Karpas-422 (cell line): ENCODE measurements around the gene ATP9B. TPM values are rescaled to one million over a fixed set of nuclear protein-coding genes. Genes with fewer than 3 reads are reported as not detected.
"Not testable (repeated sequence)": the region's sequence is repeated elsewhere in the genome, so short reads cannot be mapped to it uniquely, and the experiment has no call there.

Source experiments
- DNase-seq: peaks from one replicate; pipeline ENCODE4 v3.0.0-alpha.2; 2015
- H2AFZ ChIP-seq: fragments of 200-600 bp; sonication (generic); 2 replicates; pipeline ENCODE4 v1.6.1; 2014; ENCODE audit warnings: antibody characterized with exemption, low read length, mixed read lengths
- H3K27ac ChIP-seq: fragments of 200-600 bp; sonication (generic); 2 replicates; pipeline ENCODE4 v1.5.1; 2014; ENCODE audit warnings: mild to moderate bottlenecking, low read length, moderate library complexity
- H3K27me3 ChIP-seq: fragments of 200-600 bp; sonication (generic); 2 replicates; pipeline ENCODE4 v1.6.1; 2014; ENCODE audit warnings: low read length, mixed read lengths
- H3K36me3 ChIP-seq: fragments of 200-600 bp; sonication (generic); 2 replicates; pipeline ENCODE4 v1.6.1; 2014; ENCODE audit warnings: low read length, mixed read lengths; ENCODE audit not compliant: insufficient read depth
- H3K4me1 ChIP-seq: fragments of 200-600 bp; sonication (generic); 2 replicates; pipeline ENCODE4 v1.6.1; 2014; ENCODE audit warnings: mild to moderate bottlenecking, low read length, mixed read lengths
- H3K4me2 ChIP-seq: fragments of 200-600 bp; sonication (generic); 2 replicates; pipeline ENCODE4 v1.6.1; 2014; ENCODE audit warnings: low read length, low read depth, mild to moderate bottlenecking; ENCODE audit not compliant: poor library complexity, severe bottlenecking
- H3K4me3 ChIP-seq: fragments of 200-600 bp; sonication (generic); 2 replicates; pipeline ENCODE4 v1.5.1; 2014; ENCODE audit warnings: mild to moderate bottlenecking, antibody characterized with exemption, low read length, mixed read lengths
- H3K79me2 ChIP-seq: fragments of 200-600 bp; sonication (generic); 2 replicates; pipeline ENCODE4 v1.6.1; 2014; ENCODE audit warnings: mild to moderate bottlenecking, low read length, mixed read lengths
- H3K9ac ChIP-seq: fragments of 200-600 bp; sonication (generic); 2 replicates; pipeline ENCODE4 v1.6.0; 2014; ENCODE audit warnings: low read length
- H3K9me2 ChIP-seq: fragments of 200-600 bp; sonication (generic), shearing (Covaris generic); replicated peaks from 2 replicates; pipeline ENCODE4 v1.6.0; 2014; ENCODE audit warnings: mild to moderate bottlenecking, low read length, moderate library complexity; ENCODE audit not compliant: insufficient read depth
- H3K9me3 ChIP-seq: fragments of 300-700, 200-600 bp; sonication (generic); 2 replicates; pipeline ENCODE4 v1.6.1; 2014; ENCODE audit warnings: low read length, mixed read lengths
- H4K20me1 ChIP-seq: fragments of 200-600 bp; sonication (generic); 2 replicates; pipeline ENCODE4 v1.6.1; 2014; ENCODE audit warnings: mild to moderate bottlenecking, antibody characterized with exemption, low read length, low read depth; ENCODE audit not compliant: insufficient read depth
- total RNA-seq: library from RNA; depleted of rRNA; stranded (reverse); fragments of >200 nt; shearing (Covaris generic); gene quantifications from 2 replicates; pipeline ENCODE4 v1.2.3, GENCODE V29; 2014; ENCODE audit warnings: low replicate concordance

The ATP9B gene
- total RNA-seq, 1 experiment from 2014 or later = 65.1 TPM

- Histone ChIP-seq H3K27ac (no peak overlapping the region), H2AFZ (no peak overlapping the region), H3K4me3 (no peak overlapping the region), H3K9me3 (no peaks in the 10 kb centered on the region), H3K79me2 (no peaks in the 10 kb centered on the region), H3K4me1 (peaks cover 28% of the 10 kb centered on the region), H3K27me3 (no peaks in the 10 kb centered on the region), H3K9ac (no peak overlapping the region), H3K9me2 (no peaks in the 10 kb centered on the region), H4K20me1 (no peaks in the 10 kb centered on the region), H3K4me2 (no peak overlapping the region), H3K36me3 (peaks cover 15% of the 10 kb centered on the region; the same call in 1 of the 2 replicates)
- no peak for DNase-seq
These were observed 303.3 kb downstream of the ATP9B start for GRCh38 chr18:79372461-79372860.

- H3K4me1 ChIP-seq = peaks cover 28% of the 10 kb centered on the region
- H3K27ac ChIP-seq = no peak overlapping the region
- no peak for DNase-seq
- H3K36me3 ChIP-seq = peaks cover 17% of the 10 kb centered on the region; the same call in 1 of the 2 replicates
- H3K4me2 ChIP-seq = no peak overlapping the region
- no peaks in the 10 kb centered on the region for H4K20me1 ChIP-seq
- H3K4me3 ChIP-seq = no peak overlapping the region
- H3K9me3 ChIP-seq = no peaks in the 10 kb centered on the region
- no peak overlapping the region for H2AFZ ChIP-seq
- H3K9me2 ChIP-seq = no peaks in the 10 kb centered on the region
- H3K27me3 ChIP-seq = no peaks in the 10 kb centered on the region
- no peaks in the 10 kb centered on the region for H3K79me2 ChIP-seq
- H3K9ac ChIP-seq = no peak overlapping the region
These were observed 303.8 kb downstream of the ATP9B start for GRCh38 chr18:79372991-79373390.

- Histone ChIP-seq H3K36me3 (peaks cover 21% of the 10 kb centered on the region), H3K9me3 (no peaks in the 10 kb centered on the region), H3K9ac (no peak overlapping the region), H3K79me2 (no peaks in the 10 kb centered on the region), H2AFZ (no peak overlapping the region), H3K27ac (no peak overlapping the region), H3K9me2 (no peaks in the 10 kb centered on the region), H3K4me3 (no peak overlapping the region), H4K20me1 (no peaks in the 10 kb centered on the region), H3K27me3 (no peaks in the 10 kb centered on the region), H3K4me1 (peaks cover 28% of the 10 kb centered on the region), H3K4me2 (no peak overlapping the region)
- DNase-seq = no peak
These were observed 304.5 kb downstream of the ATP9B start for GRCh38 chr18:79373736-79374135.

GRCh38 chr18:79374408-79375171 is 305.4 kb downstream of the ATP9B start:
- H3K27ac ChIP-seq = peak overlapping the region; percentile 65
- no peaks in the 10 kb centered on the region for H3K27me3 ChIP-seq
- H3K36me3 ChIP-seq = peaks cover 20% of the 10 kb centered on the region
- H3K9ac ChIP-seq = no peak overlapping the region; the same call in 1 of the 2 replicates
- no peaks in the 10 kb centered on the region for H3K79me2 ChIP-seq
- peak overlapping the region; percentile 22 for H3K4me2 ChIP-seq
- no peaks in the 10 kb centered on the region for H3K9me2 ChIP-seq
- peaks cover 28% of the 10 kb centered on the region for H3K4me1 ChIP-seq
- H4K20me1 ChIP-seq = 0 out of 2 replicates have a peak, but pooled peaks cover 5% of the 10 kb centered on the region
- H3K4me3 ChIP-seq = no peak overlapping the region
- no peak overlapping the region for H2AFZ ChIP-seq
- DNase-seq = peak; percentile 85
- H3K9me3 ChIP-seq = no peaks in the 10 kb centered on the region

GRCh38 chr18:79375441-79376154 is 306.4 kb downstream of the ATP9B start:
- DNase-seq = no peak
- peak overlapping the region; percentile 65 for H3K27ac ChIP-seq

GRCh38 chr18:79376661-79377060 is 307.5 kb downstream of the ATP9B start:
- H3K9me2 ChIP-seq, H3K9me3 ChIP-seq, DNase-seq, H4K20me1 ChIP-seq, H3K9ac ChIP-seq, H3K4me2 ChIP-seq, H3K79me2 ChIP-seq, H2AFZ ChIP-seq, H3K27ac ChIP-seq, H3K27me3 ChIP-seq, H3K4me3 ChIP-seq: not testable (repeated sequence)
- Histone ChIP-seq H3K4me1 (peaks cover 28% of the 10 kb centered on the region), H3K36me3 (peaks cover 17% of the 10 kb centered on the region)

More at GRCh38 chr18:79375441-79376154, 306.4 kb downstream of the ATP9B start:
- Histone ChIP-seq H3K4me2 (no peak overlapping the region), H2AFZ (no peak overlapping the region), H3K9me2 (no peaks in the 10 kb centered on the region), H3K79me2 (no peaks in the 10 kb centered on the region), H3K27me3 (no peaks in the 10 kb centered on the region), H4K20me1 (0 out of 2 replicates have a peak, but pooled peaks cover 6% of the 10 kb centered on the region), H3K36me3 (peaks cover 19% of the 10 kb centered on the region), H3K4me1 (peaks cover 28% of the 10 kb centered on the region), H3K9ac (no peak overlapping the region), H3K9me3 (no peaks in the 10 kb centered on the region), H3K4me3 (no peak overlapping the region)

GRCh38 chr18:79377187-79377891 is 308.1 kb downstream of the ATP9B start:
- Histone ChIP-seq H3K27me3 (no peaks in the 10 kb centered on the region), H3K9me3 (no peaks in the 10 kb centered on the region), H3K9me2 (no peaks in the 10 kb centered on the region), H3K36me3 (peaks cover 17% of the 10 kb centered on the region), H3K4me1 (peaks cover 28% of the 10 kb centered on the region), H3K9ac (no peak overlapping the region), H3K4me2 (no peak overlapping the region), H3K4me3 (no peak overlapping the region), H2AFZ (no peak overlapping the region), H3K27ac (no peak overlapping the region), H4K20me1 (peaks cover 6% of the 10 kb centered on the region; the same call in 1 of the 2 replicates), H3K79me2 (no peaks in the 10 kb centered on the region)
- DNase-seq = no peak
